Suprapubic skin (tissue), 4 donors: Measurements from ENCODE around the gene AUTS2. TPM values are rescaled to one million over a fixed set of nuclear protein-coding genes. Genes with fewer than 3 reads are reported as not detected.

Experiments
- DNase-seq, 2 donors: peaks; one replicate each; pipeline ENCODE4 v3.0.0-alpha.2; 2019; ENCODE audit warnings: low spot score in 2 of 2
- H3K27ac ChIP-seq: fragments of 200-600 bp; sonication (generic); one replicate; pipeline ENCODE4 v1.5.1; 2019
- H3K27me3 ChIP-seq: fragments of 200-600 bp; sonication (generic); one replicate; pipeline ENCODE4 v1.5.1; 2019
- H3K36me3 ChIP-seq: fragments of 200-600 bp; sonication (generic); one replicate; pipeline ENCODE4 v1.5.1; 2019
- H3K4me1 ChIP-seq: fragments of 200-600 bp; sonication (generic); one replicate; pipeline ENCODE4 v1.5.1; 2019
- H3K4me3 ChIP-seq: fragments of 200-600 bp; sonication (generic); one replicate; pipeline ENCODE4 v1.5.1; 2019; ENCODE audit warnings: mild to moderate bottlenecking
- H3K9me3 ChIP-seq: fragments of 200-600 bp; sonication (generic); one replicate; pipeline ENCODE4 v1.5.1; 2019
- EP300 ChIP-seq: sonication (generic); formaldehyde crosslinking; IDR thresholded peaks from one replicate; pipeline ENCODE4 v1.6.1; 2017; ENCODE audit warnings: antibody characterized with exemption
- POLR2A ChIP-seq, 2 donors: fragments of 450-650 bp; IDR thresholded peaks; one replicate each; pipeline ENCODE4 v1.6.1; 2017; ENCODE audit warnings: antibody characterized with exemption in 2 of 2, mild to moderate bottlenecking in 2 of 2, moderate library complexity in 2 of 2
- POLR2AphosphoS5 ChIP-seq, 3 donors: sonication (generic); formaldehyde crosslinking; IDR thresholded peaks; one replicate each; pipeline ENCODE4 v1.6.1; 2017; ENCODE audit warnings: antibody characterized with exemption in 3 of 3
- WGBS: methylation state at CpG from one replicate; pipeline ENCODE4 v1.1.5; 2018; 5-methylcytosine and 5-hydroxymethylcytosine counted together
- total RNA-seq, 4 donors: library from RNA; depleted of rRNA; stranded (reverse); fragments of >200 nt; gene quantifications; one replicate each; pipeline ENCODE4 v1.1.0, GENCODE V29; 2016
- TF ChIP-seq, protein P1 (sequence below), 2 donors: fragments of 200-600 bp in 1 of 2; fragments of 450-650 bp in 1 of 2; sonication (generic) in 1 of 2; IDR thresholded peaks; one replicate each; pipeline ENCODE4 v1.5.1; 2016 to 2019; ENCODE audit warnings: antibody characterized with exemption in 2 of 2, mild to moderate bottlenecking in 1 of 2, moderate library complexity in 1 of 2

AUTS2 gene
- total RNA-seq, 4 donors from 2014 or later, result 31.0 to 102 (median 56.4) TPM

- TF ChIP-seq EP300 (no peak), POLR2AphosphoS5 (IDR thresholded peaks at IDR 0.05) (no peak), POLR2A (IDR thresholded peaks at IDR 0.05) (no peak)
- TF ChIP-seq, protein P1, sequence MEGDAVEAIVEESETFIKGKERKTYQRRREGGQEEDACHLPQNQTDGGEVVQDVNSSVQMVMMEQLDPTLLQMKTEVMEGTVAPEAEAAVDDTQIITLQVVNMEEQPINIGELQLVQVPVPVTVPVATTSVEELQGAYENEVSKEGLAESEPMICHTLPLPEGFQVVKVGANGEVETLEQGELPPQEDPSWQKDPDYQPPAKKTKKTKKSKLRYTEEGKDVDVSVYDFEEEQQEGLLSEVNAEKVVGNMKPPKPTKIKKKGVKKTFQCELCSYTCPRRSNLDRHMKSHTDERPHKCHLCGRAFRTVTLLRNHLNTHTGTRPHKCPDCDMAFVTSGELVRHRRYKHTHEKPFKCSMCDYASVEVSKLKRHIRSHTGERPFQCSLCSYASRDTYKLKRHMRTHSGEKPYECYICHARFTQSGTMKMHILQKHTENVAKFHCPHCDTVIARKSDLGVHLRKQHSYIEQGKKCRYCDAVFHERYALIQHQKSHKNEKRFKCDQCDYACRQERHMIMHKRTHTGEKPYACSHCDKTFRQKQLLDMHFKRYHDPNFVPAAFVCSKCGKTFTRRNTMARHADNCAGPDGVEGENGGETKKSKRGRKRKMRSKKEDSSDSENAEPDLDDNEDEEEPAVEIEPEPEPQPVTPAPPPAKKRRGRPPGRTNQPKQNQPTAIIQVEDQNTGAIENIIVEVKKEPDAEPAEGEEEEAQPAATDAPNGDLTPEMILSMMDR (IDR thresholded peaks at IDR 0.05), result no peak
- 92% methylated on average over 8 of the region's 8 CpGs for WGBS
- no peak for DNase-seq
- Histone ChIP-seq H3K27ac (no peak overlapping the region), H3K4me3 (no peak overlapping the region), H3K9me3 (peaks cover 4% of the 10 kb centered on the region), H3K4me1 (no peaks in the 10 kb centered on the region), H3K27me3 (no peaks in the 10 kb centered on the region), H3K36me3 (peaks cover 21% of the 10 kb centered on the region)
Measured at GRCh38 chr7:70794962-70795361, 1196.7 kb downstream of the AUTS2 start.

- H3K27ac ChIP-seq, result no peak overlapping the region
- H3K36me3 ChIP-seq, result peaks cover 11% of the 10 kb centered on the region
- H3K9me3 ChIP-seq, result peaks cover 10% of the 10 kb centered on the region
- no peaks in the 10 kb centered on the region for H3K27me3 ChIP-seq
- 93% methylated on average over 5 of the region's 5 CpGs for WGBS
- no peak overlapping the region for H3K4me3 ChIP-seq
- no peaks in the 10 kb centered on the region for H3K4me1 ChIP-seq
- DNase-seq, result no peak
- TF ChIP-seq, protein P1 (IDR thresholded peaks at IDR 0.05), result no peak
- no peak for TF ChIP-seq POLR2AphosphoS5 (IDR thresholded peaks at IDR 0.05)
- no peak for TF ChIP-seq EP300
- TF ChIP-seq POLR2A (IDR thresholded peaks at IDR 0.05), result no peak
Measured at GRCh38 chr7:70795948-70796347, 1197.7 kb downstream of the AUTS2 start.

DNA sequence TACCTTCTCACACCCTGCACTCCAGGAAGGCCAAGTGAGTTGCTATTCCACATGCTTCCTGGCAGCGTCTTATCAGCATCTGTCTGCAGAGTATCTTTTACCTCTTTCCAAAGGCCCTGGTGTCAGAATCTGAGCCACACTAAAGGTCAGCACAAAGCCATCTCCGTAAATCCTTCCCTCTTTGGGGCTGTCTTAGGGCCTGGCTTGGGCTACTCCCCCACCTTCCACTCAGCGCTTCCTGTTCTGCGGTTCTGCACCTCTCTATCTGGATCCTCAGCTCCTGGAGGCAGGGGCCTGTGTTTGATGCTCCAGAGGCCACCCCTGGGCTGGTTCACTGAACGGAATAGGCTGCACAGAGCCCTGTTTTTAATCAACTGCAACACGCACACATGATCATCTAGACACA is 1198.8 kb downstream of the AUTS2 start:
- no peaks in the 10 kb centered on the region for H3K36me3 ChIP-seq
- H3K27ac ChIP-seq, result no peak overlapping the region
- H3K27me3 ChIP-seq, result no peaks in the 10 kb centered on the region
- TF ChIP-seq, protein P1 (IDR thresholded peaks at IDR 0.05), result no peak
- TF ChIP-seq EP300 (no peak), POLR2A (IDR thresholded peaks at IDR 0.05) (no peak), POLR2AphosphoS5 (IDR thresholded peaks at IDR 0.05) (no peak)
- DNase-seq, result no peak
- 56% methylated on average over 6 of the region's 6 CpGs for WGBS
- no peaks in the 10 kb centered on the region for H3K4me1 ChIP-seq
- H3K9me3 ChIP-seq, result peaks cover 10% of the 10 kb centered on the region
- H3K4me3 ChIP-seq, result no peak overlapping the region

- no peaks in the 10 kb centered on the region for H3K4me1 ChIP-seq
- H3K27ac ChIP-seq, result no peak overlapping the region
- no peak overlapping the region for H3K4me3 ChIP-seq
- no peaks in the 10 kb centered on the region for H3K36me3 ChIP-seq
- DNase-seq, result no peak
- TF ChIP-seq POLR2AphosphoS5 (IDR thresholded peaks at IDR 0.05), result no peak
- no peak for TF ChIP-seq EP300
- WGBS, result 93% methylated on average over 4 of the region's 4 CpGs
- H3K27me3 ChIP-seq, result no peaks in the 10 kb centered on the region
- H3K9me3 ChIP-seq, result peaks cover 10% of the 10 kb centered on the region
Measured at GRCh38 chr7:70799841-70800405, 1201.6 kb downstream of the AUTS2 start.

- no peak overlapping the region for H3K4me3 ChIP-seq
- no peaks in the 10 kb centered on the region for H3K27me3 ChIP-seq
- TF ChIP-seq POLR2AphosphoS5 (IDR thresholded peaks at IDR 0.05), result no peak
- no peak for TF ChIP-seq EP300
- TF ChIP-seq POLR2A (IDR thresholded peaks at IDR 0.05), result no peak
- TF ChIP-seq, protein P1 (IDR thresholded peaks at IDR 0.05), result no peak
- no peaks in the 10 kb centered on the region for H3K4me1 ChIP-seq
- peaks cover 2% of the 10 kb centered on the region for H3K9me3 ChIP-seq
- H3K27ac ChIP-seq, result no peak overlapping the region
- DNase-seq, result no peak
- no peaks in the 10 kb centered on the region for H3K36me3 ChIP-seq
- WGBS, result 74% methylated on average over 7 of the region's 7 CpGs
Measured at GRCh38 chr7:70805360-70805759, 1207.1 kb downstream of the AUTS2 start.

DNA sequence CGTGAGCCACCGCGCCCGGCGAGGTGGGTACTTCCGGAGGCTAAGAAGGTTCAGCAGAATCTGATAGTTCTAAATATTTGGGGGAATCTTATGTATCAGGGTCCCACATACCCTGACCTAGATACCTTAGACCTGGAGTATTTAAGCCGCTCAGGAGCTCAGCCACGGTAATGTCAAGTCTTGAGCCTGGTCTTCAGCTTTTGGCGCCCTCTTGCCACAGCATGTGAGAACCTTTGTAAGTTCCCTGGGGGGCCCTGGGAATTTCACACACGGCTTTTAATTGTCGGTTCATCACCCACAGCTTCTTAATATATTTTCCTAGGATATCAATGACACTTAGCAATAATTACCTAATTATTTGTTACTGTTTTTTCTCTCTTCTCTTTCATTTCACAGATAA is 1209.4 kb downstream of the AUTS2 start:
- H3K4me1 ChIP-seq, result no peaks in the 10 kb centered on the region
- H3K9me3 ChIP-seq, result no peaks in the 10 kb centered on the region
- WGBS, result 82% methylated on average over 11 of the region's 11 CpGs
- H3K4me3 ChIP-seq, result no peak overlapping the region
- no peaks in the 10 kb centered on the region for H3K36me3 ChIP-seq
- no peak for TF ChIP-seq POLR2A (IDR thresholded peaks at IDR 0.05)
- TF ChIP-seq EP300, result no peak
- no peak for TF ChIP-seq POLR2AphosphoS5 (IDR thresholded peaks at IDR 0.05)
- TF ChIP-seq, protein P1 (IDR thresholded peaks at IDR 0.05), result no peak
- no peaks in the 10 kb centered on the region for H3K27me3 ChIP-seq
- H3K27ac ChIP-seq, result no peak overlapping the region
- no peak for DNase-seq
